IPS-18a (cell line): ENCODE measurements around the gene KRTAP19-2.
"Not testable (repeated sequence)": the region's sequence is repeated elsewhere in the genome, so short reads cannot be mapped to it uniquely, and the experiment has no call there.

Experiments used
- H3K27ac ChIP-seq: one replicate; pipeline ENCODE4 v1.5.1; 2013; ENCODE audit warnings: low read length
- H3K27me3 ChIP-seq: one replicate; pipeline ENCODE4 v1.6.1; 2013; ENCODE audit warnings: mild to moderate bottlenecking, low read length; ENCODE audit not compliant: control insufficient read depth, insufficient read depth
- H3K36me3 ChIP-seq: one replicate; pipeline ENCODE4 v1.6.1; 2013; ENCODE audit warnings: low read depth, low read length; ENCODE audit not compliant: control insufficient read depth
- H3K4me1 ChIP-seq: one replicate; pipeline ENCODE4 v1.6.1; 2013; ENCODE audit warnings: low read depth, low read length; ENCODE audit not compliant: control insufficient read depth
- H3K4me3 ChIP-seq: one replicate; pipeline ENCODE4 v1.5.1; 2013; ENCODE audit warnings: low read length
- H3K9ac ChIP-seq: one replicate; pipeline ENCODE4 v1.6.1; 2013; ENCODE audit warnings: mild to moderate bottlenecking, low read length, moderate library complexity
- H3K9me3 ChIP-seq: one replicate; pipeline ENCODE4 v1.6.1; 2013; ENCODE audit warnings: low read depth, low read length; ENCODE audit not compliant: control insufficient read depth

Gene KRTAP19-2, protein sequence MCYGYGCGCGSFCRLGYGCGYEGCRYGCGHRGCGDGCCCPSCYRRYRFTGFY

DNA sequence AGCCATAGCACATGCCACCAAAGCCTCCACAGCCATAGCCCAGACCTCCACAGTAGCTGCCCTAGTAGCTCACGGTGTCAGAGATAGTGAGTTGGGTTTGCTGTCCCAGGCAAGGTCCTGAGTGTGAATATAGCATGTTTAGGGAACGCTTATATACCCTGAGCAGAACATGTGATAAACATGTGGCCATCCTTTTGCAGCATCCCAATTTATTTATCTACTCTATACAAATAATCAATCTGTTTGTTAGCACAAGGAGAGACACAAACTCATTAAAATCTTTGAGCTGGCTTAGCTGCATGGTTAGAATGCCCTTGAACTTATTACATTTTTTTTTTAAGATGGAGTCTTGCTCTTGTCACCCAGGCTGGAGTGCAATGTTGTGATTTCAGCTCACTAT lies at the start of gene KRTAP19-2:
KRTAP19-2 (minus strand) TSS at position 101 of the 400 bp plus-strand sequence; CDS start at position 13, 88 bp downstream.
- Histone ChIP-seq H3K4me3 (no peak within 1 kb of the TSS), H3K36me3 (no peaks in the 10 kb centered on the region), H3K4me1 (no peaks in the 10 kb centered on the region), H3K27ac (no peak within 1 kb of the TSS), H3K27me3 (no peaks in the 10 kb centered on the region), H3K9ac (no peak within 1 kb of the TSS), H3K9me3 (peaks cover 10% of the 10 kb centered on the region)

DNA sequence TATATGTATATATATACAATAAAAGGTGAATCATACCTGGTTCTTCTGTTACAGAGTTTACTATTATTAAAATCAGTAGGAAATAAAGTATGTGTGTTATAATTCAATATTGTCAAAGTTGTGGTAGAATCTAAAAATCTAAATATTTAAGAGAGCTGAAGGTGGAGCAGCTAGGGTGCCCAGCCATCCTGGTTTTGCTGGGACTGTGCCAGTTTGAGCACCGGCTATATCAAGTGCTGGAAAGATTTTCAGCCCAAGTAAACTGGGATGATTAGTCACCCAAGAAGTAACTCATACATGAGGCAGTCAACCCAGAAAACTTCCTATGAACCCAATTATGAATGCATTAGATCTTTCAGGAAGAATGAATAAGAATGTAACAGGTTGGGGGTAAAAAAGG lies 31.6 kb upstream of the KRTAP19-2 start:
- H3K9ac ChIP-seq, result no peak overlapping the region
- no peak overlapping the region for H3K4me3 ChIP-seq
- H3K36me3 ChIP-seq, result no peaks in the 10 kb centered on the region

DNA sequence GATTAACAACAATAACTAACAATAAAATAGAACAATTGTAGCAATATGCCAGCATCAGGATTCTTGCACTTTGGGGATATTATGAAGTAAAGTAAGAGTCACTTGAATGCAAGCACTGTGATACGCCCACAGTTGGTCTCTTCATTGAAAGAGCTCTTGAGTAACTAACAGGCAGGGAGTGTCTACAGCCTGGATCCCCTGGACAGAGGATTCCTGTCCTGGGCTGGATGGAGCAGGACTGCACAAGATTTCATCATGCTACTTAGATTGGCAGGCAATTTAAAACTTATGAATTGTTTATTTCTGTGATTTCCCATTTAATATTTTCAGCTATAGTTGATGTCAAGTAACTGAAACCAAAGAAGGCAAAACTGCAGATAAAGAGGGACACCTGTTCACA lies 28.4 kb upstream of the KRTAP19-2 start:
- H3K9me3 ChIP-seq, result no peaks in the 10 kb centered on the region
- H3K4me3 ChIP-seq, result no peak overlapping the region
- H3K9ac ChIP-seq, result no peak overlapping the region
- H3K27ac ChIP-seq, result no peak overlapping the region
- H3K36me3 ChIP-seq, result no peaks in the 10 kb centered on the region
- no peaks in the 10 kb centered on the region for H3K27me3 ChIP-seq
- H3K4me1 ChIP-seq, result no peaks in the 10 kb centered on the region

More for the DNA sequence above, 31.6 kb upstream of the KRTAP19-2 start:
- H3K27me3 ChIP-seq, result no peaks in the 10 kb centered on the region
- H3K27ac ChIP-seq, result no peak overlapping the region
- no peaks in the 10 kb centered on the region for H3K9me3 ChIP-seq
- no peaks in the 10 kb centered on the region for H3K4me1 ChIP-seq

DNA sequence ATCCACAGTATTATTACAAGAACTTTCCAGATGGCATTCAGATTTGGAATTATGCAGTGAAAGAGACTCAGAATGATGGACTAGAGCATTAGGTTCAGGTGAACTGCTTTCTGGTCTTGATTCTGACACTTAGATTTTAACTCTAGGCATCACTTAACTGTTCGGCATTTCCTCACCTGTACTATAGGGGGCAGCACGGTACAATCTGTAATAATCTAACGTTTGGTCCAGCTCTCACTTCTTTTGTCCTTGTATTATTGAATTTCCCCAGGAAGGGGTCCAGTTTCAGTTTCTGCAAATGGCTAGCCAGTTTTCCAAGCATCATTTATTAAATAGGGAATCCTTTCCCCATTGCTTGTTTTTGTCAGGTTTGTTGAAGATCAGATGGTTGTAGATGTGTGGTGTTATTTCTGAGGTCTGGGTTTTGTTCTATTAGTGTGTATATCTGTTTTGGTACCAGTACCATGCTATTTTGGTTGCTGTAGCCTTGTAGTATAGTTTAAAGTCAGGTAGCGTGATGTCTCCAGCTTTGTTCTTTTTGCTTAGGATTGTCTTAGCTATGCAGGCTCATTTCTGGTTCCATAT lies 18.5 kb upstream of the KRTAP19-2 start:
- H3K4me3 ChIP-seq, H3K9me3 ChIP-seq, H3K9ac ChIP-seq, H3K27me3 ChIP-seq, H3K36me3 ChIP-seq, H3K27ac ChIP-seq, H3K4me1 ChIP-seq: not testable (repeated sequence)

DNA sequence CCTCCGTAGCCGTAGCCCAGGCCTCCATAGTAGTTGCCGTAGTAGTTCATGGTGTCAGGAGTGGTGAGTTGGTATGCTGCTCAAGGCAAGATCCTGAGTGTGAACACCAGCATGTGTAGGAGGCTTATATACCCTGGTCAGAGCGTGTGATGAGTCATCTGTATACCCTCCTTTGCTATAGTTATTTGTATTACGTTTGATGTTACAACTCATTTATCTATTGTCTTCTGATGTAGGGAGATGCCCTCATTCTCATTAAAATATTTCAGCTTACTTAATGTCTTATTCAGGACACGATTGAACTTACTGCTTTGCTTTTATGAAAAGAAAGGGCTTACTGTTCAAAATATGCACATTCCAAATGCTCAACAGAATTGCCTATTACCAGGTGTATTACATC lies 14.8 kb upstream of the KRTAP19-2 start, which contains the start of gene KRTAP19-5:
KRTAP19-5 (minus strand) TSS at position 101 of the 400 bp plus-strand sequence; CDS start at position 50, 51 bp downstream.
- H3K4me1 ChIP-seq, result no peaks in the 10 kb centered on the region
- H3K27me3 ChIP-seq, result no peaks in the 10 kb centered on the region
- no peak within 1 kb of the TSS for H3K27ac ChIP-seq
- H3K9ac ChIP-seq, result no peak within 1 kb of the TSS
- no peaks in the 10 kb centered on the region for H3K36me3 ChIP-seq
- no peaks in the 10 kb centered on the region for H3K9me3 ChIP-seq
- no peak within 1 kb of the TSS for H3K4me3 ChIP-seq

DNA sequence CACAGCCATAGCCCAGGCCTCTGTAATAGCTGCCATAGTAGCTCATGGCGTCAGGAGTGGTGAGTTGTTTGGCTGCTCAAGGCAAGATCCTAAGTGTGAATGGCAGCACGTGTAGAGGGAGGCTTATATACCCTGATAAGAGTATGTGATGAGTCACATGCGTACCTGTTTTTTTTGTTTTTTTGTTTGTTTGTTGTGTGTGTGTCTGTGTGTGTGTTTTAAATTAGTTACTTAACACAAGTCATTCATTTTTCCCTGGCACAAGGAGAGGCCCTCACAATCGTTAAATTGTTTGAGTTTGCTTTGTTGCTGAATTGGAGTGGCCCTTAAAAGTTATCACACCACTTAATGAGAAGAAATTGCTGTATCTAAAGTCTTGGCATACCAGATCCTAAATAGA lies 9.8 kb upstream of the KRTAP19-2 start, which contains the start of gene KRTAP19-4:
KRTAP19-4 (minus strand) TSS at position 101 of the 400 bp plus-strand sequence; CDS start at position 46, 55 bp downstream.
- H3K36me3 ChIP-seq, result no peaks in the 10 kb centered on the region
- no peaks in the 10 kb centered on the region for H3K9me3 ChIP-seq
- no peaks in the 10 kb centered on the region for H3K27me3 ChIP-seq
- H3K9ac ChIP-seq, result no peak within 1 kb of the TSS
- no peaks in the 10 kb centered on the region for H3K4me1 ChIP-seq
- H3K4me3 ChIP-seq, result no peak within 1 kb of the TSS
- no peak within 1 kb of the TSS for H3K27ac ChIP-seq

DNA sequence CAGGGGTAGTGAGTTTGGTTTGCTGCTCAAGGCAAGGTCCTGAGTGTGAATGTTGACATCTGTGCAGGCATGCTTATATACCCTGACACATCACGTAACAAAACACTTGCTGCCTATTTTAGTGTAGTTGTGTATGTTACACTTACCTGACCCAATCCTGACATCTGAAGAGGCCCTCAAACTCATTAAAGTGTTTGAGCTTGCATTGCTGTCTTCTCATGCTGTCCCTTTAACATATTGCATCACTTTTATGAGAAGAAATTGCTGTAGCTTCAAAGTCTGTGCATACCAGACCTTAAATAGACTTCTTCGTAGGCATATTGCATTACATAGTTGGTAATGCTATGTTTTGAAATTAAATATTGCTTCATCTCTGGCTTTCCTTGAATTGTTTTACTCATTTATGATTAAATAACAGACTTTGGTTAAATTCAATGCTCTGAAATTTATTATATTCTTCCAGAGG lies 4.8 kb upstream of the KRTAP19-2 start, which contains the start of gene KRTAP19-3:
KRTAP19-3 (minus strand) TSS at position 51 of the 466 bp plus-strand sequence. CDS start 56 bp downstream, outside the sequence.
- H3K27me3 ChIP-seq, result no peaks in the 10 kb centered on the region
- no peaks in the 10 kb centered on the region for H3K4me1 ChIP-seq
- H3K36me3 ChIP-seq, result no peaks in the 10 kb centered on the region
- no peak within 1 kb of the TSS for H3K27ac ChIP-seq
- H3K4me3 ChIP-seq, result no peak within 1 kb of the TSS
- no peak within 1 kb of the TSS for H3K9ac ChIP-seq
- H3K9me3 ChIP-seq, result peaks cover 5% of the 10 kb centered on the region

DNA sequence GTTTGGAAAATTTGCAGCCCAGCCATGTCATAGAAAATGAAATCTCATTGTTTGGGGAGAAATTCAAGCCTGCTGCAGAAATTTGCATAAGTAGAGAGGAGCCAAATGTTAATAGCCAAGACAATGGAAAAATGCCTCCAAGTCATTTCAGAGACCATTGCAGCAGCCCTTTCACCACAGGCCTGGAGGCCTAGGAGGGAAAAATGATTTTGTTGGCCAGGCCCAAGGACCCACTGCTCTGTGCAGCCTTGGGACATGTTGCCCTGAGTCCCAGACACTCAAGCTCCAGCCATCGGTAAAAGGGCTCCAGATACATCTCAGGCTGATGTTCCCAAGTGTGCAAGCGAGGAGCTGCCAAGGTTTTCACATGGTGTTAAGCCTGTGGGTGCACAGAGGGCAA lies 1.1 kb downstream of the KRTAP19-2 start:
- Histone ChIP-seq H3K9me3 (peaks cover 10% of the 10 kb centered on the region), H3K4me3 (no peak overlapping the region), H3K27me3 (no peaks in the 10 kb centered on the region), H3K27ac (no peak overlapping the region), H3K36me3 (no peaks in the 10 kb centered on the region), H3K9ac (no peak overlapping the region), H3K4me1 (no peaks in the 10 kb centered on the region)

DNA sequence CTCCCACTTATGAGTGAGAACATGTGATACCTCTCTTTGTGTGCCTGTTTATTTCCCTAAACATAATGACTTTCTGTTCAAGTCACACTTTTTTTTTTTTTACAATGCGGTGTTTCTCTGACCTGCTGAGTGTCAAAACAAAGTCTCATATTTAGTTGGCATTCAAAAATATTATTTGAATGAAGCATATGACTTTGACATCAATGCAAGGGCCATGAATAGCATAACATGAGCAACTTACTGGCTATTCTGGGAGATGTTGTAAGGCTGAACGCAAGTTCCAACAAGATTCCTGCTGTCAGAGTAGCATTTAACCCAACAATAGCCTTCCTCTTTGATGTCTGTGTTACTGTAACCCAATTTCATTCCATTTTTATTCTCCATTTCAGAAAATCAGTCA lies 5.1 kb downstream of the KRTAP19-2 start:
- no peak overlapping the region for H3K9ac ChIP-seq
- no peaks in the 10 kb centered on the region for H3K4me1 ChIP-seq
- H3K27me3 ChIP-seq, result no peaks in the 10 kb centered on the region
- peaks cover 6% of the 10 kb centered on the region for H3K9me3 ChIP-seq
- no peak overlapping the region for H3K4me3 ChIP-seq
- no peaks in the 10 kb centered on the region for H3K36me3 ChIP-seq
- no peak overlapping the region for H3K27ac ChIP-seq

DNA sequence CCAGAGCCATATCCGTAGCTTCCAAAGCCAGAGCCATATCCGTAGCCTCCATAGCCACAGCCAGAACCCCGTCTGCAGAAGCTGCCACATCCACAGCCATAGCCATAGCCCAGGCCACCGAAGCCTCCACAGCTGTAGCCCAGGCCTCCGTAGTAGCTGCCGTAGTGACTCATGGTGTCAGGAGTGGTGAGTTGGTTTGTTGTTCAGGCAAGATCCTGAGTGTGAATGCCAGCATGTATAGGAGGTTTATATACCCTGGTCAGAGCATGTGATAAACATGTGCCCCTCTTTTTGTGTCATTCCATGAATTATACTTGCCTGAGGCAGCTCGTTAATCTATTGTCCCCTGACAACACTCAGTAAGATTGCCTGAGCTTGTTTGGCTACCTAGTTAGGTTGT lies 7.1 kb downstream of the KRTAP19-2 start, which contains the start of gene KRTAP19-1:
KRTAP19-1 (minus strand) TSS at position 223 of the 400 bp plus-strand sequence; CDS start at position 173, 50 bp downstream.
- H3K27me3 ChIP-seq, result no peaks in the 10 kb centered on the region
- no peaks in the 10 kb centered on the region for H3K9me3 ChIP-seq
- H3K9ac ChIP-seq, result no peak within 1 kb of the TSS
- no peak within 1 kb of the TSS for H3K27ac ChIP-seq
- no peaks in the 10 kb centered on the region for H3K36me3 ChIP-seq
- no peaks in the 10 kb centered on the region for H3K4me1 ChIP-seq
- H3K4me3 ChIP-seq, result no peak within 1 kb of the TSS

DNA sequence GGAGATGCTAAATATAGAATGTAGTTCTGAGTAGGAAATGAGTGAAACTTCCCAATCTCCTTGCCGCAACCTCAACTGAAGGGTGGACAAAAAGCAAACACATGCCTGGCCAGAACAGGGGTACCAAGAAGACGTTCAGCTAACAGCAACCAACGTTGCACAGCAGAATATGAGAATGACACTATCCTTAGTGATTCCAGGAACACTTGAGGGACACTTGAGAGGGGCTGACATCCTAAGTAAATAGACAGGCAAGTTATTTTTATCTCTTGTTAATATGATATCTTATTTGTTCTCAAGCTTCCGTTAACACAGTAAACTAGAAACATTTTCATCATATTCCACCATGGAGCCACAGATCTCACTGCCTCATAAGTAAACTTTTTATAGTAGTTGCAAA lies 8.0 kb downstream of the KRTAP19-2 start:
- Histone ChIP-seq H3K27ac (no peak overlapping the region), H3K4me3 (no peak overlapping the region), H3K27me3 (no peaks in the 10 kb centered on the region), H3K9me3 (no peaks in the 10 kb centered on the region), H3K36me3 (no peaks in the 10 kb centered on the region), H3K9ac (no peak overlapping the region), H3K4me1 (no peaks in the 10 kb centered on the region)

DNA sequence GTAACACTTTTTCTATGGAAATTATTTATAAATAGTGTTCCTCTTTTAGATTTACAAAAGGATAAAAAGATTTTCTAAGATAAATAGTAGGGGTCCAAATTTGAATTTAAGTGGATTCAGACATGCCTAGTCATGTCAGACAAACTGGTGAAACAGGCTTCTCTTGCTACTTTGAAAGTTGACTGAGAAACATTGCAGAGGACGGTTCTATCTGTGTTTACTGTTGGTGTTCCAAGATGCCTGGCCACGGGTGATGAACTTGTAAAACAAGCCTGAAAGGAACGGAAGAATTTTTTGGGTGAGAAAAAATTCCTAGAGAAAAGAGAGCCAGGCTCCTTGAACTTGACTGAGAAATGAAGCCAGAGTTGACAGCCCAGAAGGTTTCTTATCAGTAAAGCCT lies 9.2 kb downstream of the KRTAP19-2 start:
- no peak overlapping the region for H3K4me3 ChIP-seq
- H3K4me1 ChIP-seq, result no peaks in the 10 kb centered on the region
- H3K9me3 ChIP-seq, result no peaks in the 10 kb centered on the region
- no peaks in the 10 kb centered on the region for H3K36me3 ChIP-seq
- H3K27me3 ChIP-seq, result no peaks in the 10 kb centered on the region
- H3K9ac ChIP-seq, result no peak overlapping the region
- no peak overlapping the region for H3K27ac ChIP-seq
